ENCODE results near the gene PLCL2. TPM values are rescaled to one million over a fixed set of nuclear protein-coding genes. Genes with fewer than 3 reads are reported as not detected.

PLCL2 gene
- total and polyA plus RNA-seq, 9 donors: 8.5 to 25.2 (median 11.4) TPM

DNA sequence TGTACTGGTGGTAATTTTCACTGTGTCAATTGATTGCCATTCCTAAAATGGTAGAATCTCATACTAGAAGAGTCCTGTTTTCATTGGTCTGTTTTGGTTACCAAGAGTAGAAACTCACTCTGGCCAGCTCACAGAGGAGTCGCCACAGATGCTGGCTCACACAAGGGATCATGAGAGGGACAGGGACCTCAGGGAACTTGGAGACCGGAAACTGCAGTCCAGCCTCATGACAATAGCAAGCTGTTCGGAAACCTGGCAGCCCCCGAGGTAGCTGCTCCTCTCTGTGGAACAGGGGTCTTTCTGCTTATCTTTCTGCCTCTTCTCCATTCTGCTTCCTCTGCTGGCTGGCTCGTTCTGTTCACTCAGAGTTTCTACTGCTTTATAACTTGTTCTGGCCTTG is 192.9 kb downstream of the PLCL2 start:
- H3K4me1 ChIP-seq (ENCODE audit: control insufficient read depth, insufficient read depth, low read length): peaks cover 5% of the 10 kb centered on the region
- WGBS (ENCODE audit: insufficient coverage): 51% methylated on average over 4 of the region's 5 CpGs
- peaks cover 2% of the 10 kb centered on the region for H3K9me3 ChIP-seq (replicated peaks; ENCODE audit: control insufficient read depth, low read depth, low read length)
- no peak overlapping the region for H3K4me3 ChIP-seq (ENCODE audit: low read length)
- no peaks in the 10 kb centered on the region for H3K36me3 ChIP-seq (ENCODE audit: control insufficient read depth, insufficient read depth, low read length)
- peak overlapping the region; percentile 21 for H3K27ac ChIP-seq (ENCODE audit: low read length)
- DNase-seq: peak; percentile 42
- no peaks in the 10 kb centered on the region for H3K27me3 ChIP-seq (ENCODE audit: control insufficient read depth, insufficient read depth, low read length)

DNA sequence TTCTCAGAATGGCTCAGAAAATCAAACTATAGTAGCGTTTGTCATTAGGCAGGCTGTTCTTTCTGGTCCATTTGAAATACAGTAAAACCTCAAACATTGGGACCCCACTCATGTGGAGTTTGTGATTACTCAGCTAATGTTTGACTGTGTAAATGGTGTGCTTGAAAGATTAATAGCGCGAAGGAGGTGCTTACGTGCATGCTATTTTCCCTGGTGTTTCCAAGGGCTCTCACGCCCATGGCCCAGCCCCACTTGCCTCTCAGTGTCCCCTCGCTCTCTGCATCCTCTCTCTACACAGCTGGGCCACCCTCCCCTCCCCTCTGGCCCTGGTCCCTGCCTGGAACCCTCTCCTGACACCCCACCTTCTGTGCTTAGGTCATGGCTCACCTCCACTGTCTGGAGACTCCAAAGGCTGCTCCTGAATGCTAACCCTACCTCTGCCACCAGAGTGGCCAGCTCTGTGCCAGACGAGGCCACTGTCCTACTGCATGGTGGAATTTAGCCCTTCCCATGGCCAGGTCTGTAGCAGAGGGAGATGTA is 194.2 kb downstream of the PLCL2 start:
- WGBS (ENCODE audit: insufficient coverage): 90% methylated on average over 5 of the region's 7 CpGs
- Histone ChIP-seq H3K4me3 (ENCODE audit: low read length) (no peak overlapping the region), H3K36me3 (ENCODE audit: control insufficient read depth, insufficient read depth, low read length) (no peaks in the 10 kb centered on the region), H3K9me3 (replicated peaks; ENCODE audit: control insufficient read depth, low read depth, low read length) (peaks cover 2% of the 10 kb centered on the region), H3K27ac (ENCODE audit: low read length) (no peak overlapping the region), H3K27me3 (ENCODE audit: control insufficient read depth, insufficient read depth, low read length) (no peaks in the 10 kb centered on the region), H3K4me1 (ENCODE audit: control insufficient read depth, insufficient read depth, low read length) (peaks cover 5% of the 10 kb centered on the region)
- no peak for DNase-seq

DNA sequence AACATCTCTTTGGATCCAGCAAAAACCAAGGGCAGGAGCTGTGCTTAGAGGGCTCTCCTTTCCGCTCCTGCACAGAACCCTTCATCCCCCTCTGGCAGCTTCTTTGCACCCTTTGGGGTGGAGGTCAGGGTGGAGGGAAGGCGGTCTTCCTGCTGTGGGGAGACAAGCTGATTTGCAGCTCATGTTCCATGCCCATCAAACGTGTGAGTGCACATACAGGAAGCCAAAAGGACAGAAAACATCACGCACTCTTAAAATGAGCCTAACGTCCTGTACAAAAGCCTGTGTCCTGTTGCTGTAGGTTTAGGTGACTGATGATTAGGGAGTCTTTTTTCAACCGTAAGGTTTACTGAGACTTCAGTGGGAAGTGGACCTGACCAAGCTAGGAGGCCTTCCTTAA is 195.2 kb downstream of the PLCL2 start:
- peaks cover 5% of the 10 kb centered on the region for H3K4me1 ChIP-seq (ENCODE audit: control insufficient read depth, insufficient read depth, low read length)
- DNase-seq: no peak
- no peaks in the 10 kb centered on the region for H3K27me3 ChIP-seq (ENCODE audit: control insufficient read depth, insufficient read depth, low read length)
- H3K4me3 ChIP-seq (ENCODE audit: low read length): no peak overlapping the region
- whole genome bisulfite sequencing (ENCODE audit: insufficient coverage): 79% methylated on average over 5 of the region's 6 CpGs
- no peaks in the 10 kb centered on the region for H3K36me3 ChIP-seq (ENCODE audit: control insufficient read depth, insufficient read depth, low read length)
- no peak overlapping the region for H3K27ac ChIP-seq (ENCODE audit: low read length)
- H3K9me3 ChIP-seq (replicated peaks; ENCODE audit: control insufficient read depth, low read depth, low read length): peaks cover 2% of the 10 kb centered on the region

DNA sequence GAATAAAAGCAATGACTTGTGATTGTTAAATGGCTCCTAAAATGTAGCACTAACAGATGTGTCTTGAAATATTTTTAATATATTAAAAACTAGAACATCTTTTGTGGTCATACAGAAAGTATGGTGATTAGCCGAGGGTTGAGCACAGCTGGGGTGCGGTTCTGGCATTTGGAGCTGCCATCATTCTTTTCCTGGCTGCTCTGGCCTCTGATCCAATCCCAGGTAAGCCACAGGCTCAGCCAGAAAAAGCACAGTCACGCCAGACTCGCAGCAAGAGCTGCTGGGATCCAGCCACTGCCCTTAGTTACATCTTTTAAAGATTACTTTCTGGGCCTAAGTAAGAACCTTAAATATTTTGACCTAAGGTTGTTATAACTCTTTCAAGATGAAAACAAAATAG is 196.8 kb downstream of the PLCL2 start:
- H3K27me3 ChIP-seq (ENCODE audit: control insufficient read depth, insufficient read depth, low read length): no peaks in the 10 kb centered on the region
- DNase-seq: no peak
- no peak overlapping the region for H3K4me3 ChIP-seq (ENCODE audit: low read length)
- 56% methylated on average over 2 of the region's 4 CpGs for WGBS (ENCODE audit: insufficient coverage)
- no peaks in the 10 kb centered on the region for H3K9me3 ChIP-seq (replicated peaks; ENCODE audit: control insufficient read depth, low read depth, low read length)
- peaks cover 5% of the 10 kb centered on the region for H3K4me1 ChIP-seq (ENCODE audit: control insufficient read depth, insufficient read depth, low read length)
- H3K27ac ChIP-seq (ENCODE audit: low read length): no peak overlapping the region
- H3K36me3 ChIP-seq (ENCODE audit: control insufficient read depth, insufficient read depth, low read length): no peaks in the 10 kb centered on the region

DNA sequence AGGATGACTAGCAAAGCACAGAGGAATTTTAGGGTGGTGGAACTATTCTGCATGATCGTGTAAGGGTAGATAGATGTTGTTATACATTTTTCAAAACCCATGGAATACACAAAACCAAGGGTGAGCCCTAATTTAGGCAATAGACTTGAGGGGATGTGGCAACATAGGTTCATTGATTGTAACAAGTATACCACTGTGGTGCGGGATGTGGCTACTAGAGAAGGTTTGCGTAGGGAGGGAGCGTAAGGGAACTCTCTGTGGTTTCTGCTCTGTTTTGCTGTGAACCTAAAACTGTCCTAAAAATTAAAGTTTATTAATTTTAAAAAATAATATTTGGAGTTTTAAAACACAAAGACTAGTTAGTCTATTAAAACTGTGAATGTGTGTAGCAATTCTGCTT is 202.8 kb downstream of the PLCL2 start:
- Histone ChIP-seq H3K9me3 (replicated peaks; ENCODE audit: control insufficient read depth, low read depth, low read length) (no peaks in the 10 kb centered on the region), H3K4me1 (ENCODE audit: control insufficient read depth, insufficient read depth, low read length) (peaks cover 16% of the 10 kb centered on the region), H3K27me3 (ENCODE audit: control insufficient read depth, insufficient read depth, low read length) (no peaks in the 10 kb centered on the region), H3K4me3 (ENCODE audit: low read length) (no peak overlapping the region), H3K36me3 (ENCODE audit: control insufficient read depth, insufficient read depth, low read length) (no peaks in the 10 kb centered on the region), H3K27ac (ENCODE audit: low read length) (no peak overlapping the region)
- no CpG with 5 or more reads among the region's 4 CpGs for WGBS (ENCODE audit: insufficient coverage)
- no peak for DNase-seq

DNA sequence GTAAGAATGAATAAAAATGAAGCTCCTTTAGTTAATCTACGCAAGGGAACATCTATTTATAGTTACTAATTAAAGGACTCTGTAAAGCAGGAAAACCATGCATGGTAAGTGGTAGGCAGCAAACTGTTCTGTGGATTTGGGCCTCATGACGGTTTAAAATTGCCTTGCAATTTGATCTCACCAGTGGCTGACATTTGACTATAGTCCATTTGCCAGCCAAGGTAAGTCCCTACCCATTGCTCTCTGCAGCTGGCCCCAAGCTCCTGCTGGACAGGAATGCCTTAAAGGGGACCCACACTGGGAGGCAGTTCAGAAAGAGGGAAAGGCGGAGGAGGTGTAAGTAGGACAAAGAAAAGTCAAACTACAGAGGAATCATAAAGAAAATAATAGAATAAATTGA is 203.3 kb downstream of the PLCL2 start:
- WGBS (ENCODE audit: insufficient coverage): 71% methylated on average over 1 of the region's 3 CpGs
- Histone ChIP-seq H3K27ac (ENCODE audit: low read length) (no peak overlapping the region), H3K4me3 (ENCODE audit: low read length) (no peak overlapping the region), H3K4me1 (ENCODE audit: control insufficient read depth, insufficient read depth, low read length) (peaks cover 18% of the 10 kb centered on the region), H3K36me3 (ENCODE audit: control insufficient read depth, insufficient read depth, low read length) (no peaks in the 10 kb centered on the region), H3K9me3 (replicated peaks; ENCODE audit: control insufficient read depth, low read depth, low read length) (no peaks in the 10 kb centered on the region), H3K27me3 (ENCODE audit: control insufficient read depth, insufficient read depth, low read length) (no peaks in the 10 kb centered on the region)
- peak; percentile 26 for DNase-seq

DNA sequence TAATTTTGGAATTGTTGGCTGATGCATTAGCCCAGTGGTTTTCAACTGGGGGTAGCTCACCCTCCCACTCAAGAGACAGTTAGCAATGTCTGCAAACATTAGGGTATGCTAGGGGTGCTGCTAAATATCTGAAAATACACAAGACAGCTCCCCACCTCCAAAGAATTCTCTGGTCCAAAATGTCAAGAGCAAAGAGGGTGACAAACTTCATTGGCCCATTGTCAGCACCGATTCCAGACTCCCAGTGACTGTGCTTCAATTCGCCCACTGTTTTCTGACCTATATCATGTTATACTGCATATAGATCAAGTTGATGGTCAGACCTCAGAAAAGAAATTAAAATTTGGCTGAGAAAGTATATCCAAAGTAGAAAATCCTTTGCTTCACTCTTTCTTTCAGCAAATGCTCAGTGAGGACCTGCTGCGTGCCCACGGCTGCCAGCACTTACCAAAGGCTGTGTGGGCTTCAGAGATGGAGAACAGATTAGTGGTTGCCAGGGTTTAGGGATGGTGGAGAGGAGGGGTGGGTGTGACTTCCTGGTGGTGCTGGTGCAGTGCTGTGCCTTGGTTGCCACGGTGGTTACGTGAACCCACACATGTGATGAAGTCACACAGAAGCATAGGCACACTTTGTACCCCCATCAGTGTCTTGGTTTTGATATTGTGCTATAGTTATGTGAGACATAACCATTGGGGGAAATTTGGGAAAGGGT is 204.0 kb downstream of the PLCL2 start:
- H3K27ac ChIP-seq (ENCODE audit: low read length): no peak overlapping the region
- no peak for DNase-seq
- no peaks in the 10 kb centered on the region for H3K27me3 ChIP-seq (ENCODE audit: control insufficient read depth, insufficient read depth, low read length)
- 80% methylated on average over 1 of the region's 6 CpGs for WGBS (ENCODE audit: insufficient coverage)
- peaks cover 18% of the 10 kb centered on the region for H3K4me1 ChIP-seq (ENCODE audit: control insufficient read depth, insufficient read depth, low read length)
- no peak overlapping the region for H3K4me3 ChIP-seq (ENCODE audit: low read length)
- H3K36me3 ChIP-seq (ENCODE audit: control insufficient read depth, insufficient read depth, low read length): no peaks in the 10 kb centered on the region
- H3K9me3 ChIP-seq (replicated peaks; ENCODE audit: control insufficient read depth, low read depth, low read length): no peaks in the 10 kb centered on the region

DNA sequence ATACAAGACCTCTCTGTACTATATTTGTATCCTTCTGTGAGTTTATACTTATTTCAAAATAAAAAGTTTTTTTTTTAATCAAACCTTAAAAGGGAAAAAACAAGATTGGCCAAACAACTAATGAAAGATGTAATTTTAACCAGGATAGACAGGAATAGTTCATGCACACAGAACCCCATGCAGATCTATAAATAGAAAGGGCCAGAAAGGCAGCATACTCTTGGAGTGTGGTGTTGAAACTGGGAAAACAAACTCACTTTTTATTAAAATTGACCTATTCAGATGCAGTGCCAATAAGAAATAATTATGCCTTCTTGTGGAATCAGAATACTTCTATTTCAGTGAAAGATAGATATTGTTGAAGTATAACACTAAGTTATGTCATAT is 204.6 kb downstream of the PLCL2 start:
- Histone ChIP-seq H3K27me3 (ENCODE audit: control insufficient read depth, insufficient read depth, low read length) (no peaks in the 10 kb centered on the region), H3K27ac (ENCODE audit: low read length) (no peak overlapping the region), H3K4me1 (ENCODE audit: control insufficient read depth, insufficient read depth, low read length) (peaks cover 19% of the 10 kb centered on the region), H3K9me3 (replicated peaks; ENCODE audit: control insufficient read depth, low read depth, low read length) (no peaks in the 10 kb centered on the region), H3K36me3 (ENCODE audit: control insufficient read depth, insufficient read depth, low read length) (no peaks in the 10 kb centered on the region), H3K4me3 (ENCODE audit: low read length) (no peak overlapping the region)
- DNase-seq: no peak

DNA sequence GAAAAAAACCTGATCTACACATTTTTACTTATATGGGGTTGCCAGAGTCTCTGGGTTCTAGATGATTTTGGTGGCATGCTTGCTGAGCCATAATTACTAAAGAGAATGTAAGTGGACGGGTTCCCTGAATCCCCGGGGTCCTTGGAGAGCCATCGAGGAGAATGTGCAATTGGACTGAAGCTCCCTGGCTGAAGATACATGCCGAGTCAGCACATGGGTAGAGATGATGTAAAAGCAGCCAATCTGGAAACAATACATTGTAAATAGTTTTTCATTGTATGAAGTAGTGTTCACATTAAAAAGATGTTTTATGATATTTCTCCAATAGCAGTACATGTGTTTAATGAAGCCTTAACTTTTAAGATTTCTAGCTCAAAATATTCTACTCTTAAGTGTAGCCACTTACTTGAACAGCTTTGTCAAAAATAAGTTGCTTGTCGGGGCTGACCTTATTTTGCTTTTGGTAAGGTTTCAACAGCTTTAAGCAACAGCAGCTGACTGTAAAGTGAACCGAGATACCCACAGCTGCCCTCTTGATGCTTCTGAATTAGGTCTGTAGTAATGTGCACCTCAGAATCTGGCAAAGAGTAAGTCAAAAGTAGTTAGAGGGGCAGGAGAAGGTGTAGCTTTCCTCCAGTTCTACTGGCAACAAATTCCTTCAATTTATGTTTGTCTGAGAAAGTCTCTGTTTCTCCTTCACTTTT is 205.7 kb downstream of the PLCL2 start:
- H3K27ac ChIP-seq (ENCODE audit: low read length): peak overlapping the region; percentile 29
- H3K9me3 ChIP-seq (replicated peaks; ENCODE audit: control insufficient read depth, low read depth, low read length): no peaks in the 10 kb centered on the region
- no peaks in the 10 kb centered on the region for H3K36me3 ChIP-seq (ENCODE audit: control insufficient read depth, insufficient read depth, low read length)
- peak; percentile 39 for DNase-seq
- no peak overlapping the region for H3K4me3 ChIP-seq (ENCODE audit: low read length)
- H3K27me3 ChIP-seq (ENCODE audit: control insufficient read depth, insufficient read depth, low read length): no peaks in the 10 kb centered on the region
- H3K4me1 ChIP-seq (ENCODE audit: control insufficient read depth, insufficient read depth, low read length): peaks cover 24% of the 10 kb centered on the region
- WGBS (ENCODE audit: insufficient coverage): 80% methylated on average over 3 of the region's 6 CpGs

DNA sequence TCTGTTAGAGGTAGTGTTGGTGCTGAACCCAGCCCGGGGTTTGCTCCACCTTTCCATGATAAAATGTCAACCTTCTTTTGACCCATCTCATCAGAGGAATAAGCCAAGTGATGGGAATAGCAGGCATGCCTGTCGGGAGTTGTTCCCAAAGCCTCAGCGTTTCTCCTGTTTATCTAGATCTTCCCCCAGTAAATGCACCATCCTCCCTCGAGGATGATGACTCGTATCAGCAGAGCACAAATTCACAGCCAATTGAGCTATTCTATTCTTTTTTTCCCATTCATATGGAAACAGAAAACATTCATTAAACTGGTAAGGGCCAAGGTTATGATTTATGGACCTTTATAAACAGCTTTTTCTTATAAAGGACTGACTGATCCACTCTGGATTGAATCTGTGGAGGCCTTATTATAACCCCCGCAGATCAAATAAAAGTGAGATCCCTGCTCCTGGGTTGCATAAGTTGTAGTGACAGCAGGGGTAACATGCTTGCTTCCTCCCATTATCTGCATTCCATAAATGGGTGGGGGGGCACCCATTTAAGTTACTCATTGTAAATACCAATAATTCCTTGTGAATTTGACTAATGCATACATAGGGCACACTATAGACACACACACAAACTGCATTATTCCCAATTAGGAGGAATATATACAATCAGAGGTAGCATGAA is 207.3 kb downstream of the PLCL2 start:
- no peak for DNase-seq
- no peaks in the 10 kb centered on the region for H3K27me3 ChIP-seq (ENCODE audit: control insufficient read depth, insufficient read depth, low read length)
- no peak overlapping the region for H3K4me3 ChIP-seq (ENCODE audit: low read length)
- no peak overlapping the region for H3K27ac ChIP-seq (ENCODE audit: low read length)
- no CpG with 5 or more reads among the region's 6 CpGs for WGBS (ENCODE audit: insufficient coverage)
- H3K4me1 ChIP-seq (ENCODE audit: control insufficient read depth, insufficient read depth, low read length): peaks cover 24% of the 10 kb centered on the region
- no peaks in the 10 kb centered on the region for H3K36me3 ChIP-seq (ENCODE audit: control insufficient read depth, insufficient read depth, low read length)
- H3K9me3 ChIP-seq (replicated peaks; ENCODE audit: control insufficient read depth, low read depth, low read length): no peaks in the 10 kb centered on the region

Measured in muscle of leg (tissue), 11 donors.